NCI-H69 (cell line): Measurements from ENCODE around the gene TASOR2.

Experiments
- DNase-seq: peaks from one replicate; lab custom pipeline; 2025; lab: John Stamatoyannopoulos, UW

TASOR2 gene

GRCh38 chr10:5684318-5684970, at the start of gene TASOR2:
Gene TASOR2, plus strand, starts transcription at chr10:5684838. Its CDS starts 35,805 bp downstream, at chr10:5720643.
- DNase-seq = peak; percentile 96

GRCh38 chr10:5634918-5635317, 49.7 kb upstream of the TASOR2 start:
- DNase-seq = peak; percentile 42

- DNase-seq = no peak
Observed at GRCh38 chr10:5638494-5638893, 46.1 kb upstream of the TASOR2 start.

- no peak for DNase-seq
Observed at GRCh38 chr10:5639066-5639465, 45.6 kb upstream of the TASOR2 start.

- DNase-seq = no peak
Observed at GRCh38 chr10:5640036-5640435, 44.6 kb upstream of the TASOR2 start.

GRCh38 chr10:5640501-5640900, 44.1 kb upstream of the TASOR2 start:
- DNase-seq = no peak

GRCh38 chr10:5641501-5641900, 43.1 kb upstream of the TASOR2 start:
- DNase-seq = no peak

- DNase-seq = no peak
Observed at GRCh38 chr10:5643346-5644067, 41.1 kb upstream of the TASOR2 start.

GRCh38 chr10:5644930-5645329, 39.7 kb upstream of the TASOR2 start:
- no peak for DNase-seq

GRCh38 chr10:5645375-5645774, 39.3 kb upstream of the TASOR2 start:
- peak; percentile 26 for DNase-seq

- no peak for DNase-seq
Observed at GRCh38 chr10:5645944-5646617, 38.6 kb upstream of the TASOR2 start.

- no peak for DNase-seq
Observed at GRCh38 chr10:5647507-5648240, 37.0 kb upstream of the TASOR2 start.

- DNase-seq = no peak
Observed at GRCh38 chr10:5648494-5649457, 35.9 kb upstream of the TASOR2 start.

GRCh38 chr10:5649746-5650145, 34.9 kb upstream of the TASOR2 start:
- no peak for DNase-seq

GRCh38 chr10:5650664-5651387, 33.8 kb upstream of the TASOR2 start:
- DNase-seq = no peak

GRCh38 chr10:5651388-5651764, 33.3 kb upstream of the TASOR2 start:
- no peak for DNase-seq

GRCh38 chr10:5652746-5653145, 31.9 kb upstream of the TASOR2 start:
- no peak for DNase-seq

- DNase-seq = no peak
Observed at GRCh38 chr10:5654218-5654755, 30.4 kb upstream of the TASOR2 start.

- DNase-seq = no peak
Observed at GRCh38 chr10:5655121-5655520, 29.5 kb upstream of the TASOR2 start.
